ENCODE measurements around the gene BST1. TPM values are rescaled to one million over a fixed set of nuclear protein-coding genes. Genes with fewer than 3 reads are reported as not detected.

The BST1 gene
- total RNA-seq, 1 experiment from 2014 or later, result 11.0 TPM

GRCh38 chr4:15676039-15676438 is 26.8 kb upstream of the BST1 start:
- no peak for DNase-seq (ENCODE audit: low read depth)

GRCh38 chr4:15676899-15677298 is 26.0 kb upstream of the BST1 start:
- no peak for DNase-seq (ENCODE audit: low read depth)

DNA sequence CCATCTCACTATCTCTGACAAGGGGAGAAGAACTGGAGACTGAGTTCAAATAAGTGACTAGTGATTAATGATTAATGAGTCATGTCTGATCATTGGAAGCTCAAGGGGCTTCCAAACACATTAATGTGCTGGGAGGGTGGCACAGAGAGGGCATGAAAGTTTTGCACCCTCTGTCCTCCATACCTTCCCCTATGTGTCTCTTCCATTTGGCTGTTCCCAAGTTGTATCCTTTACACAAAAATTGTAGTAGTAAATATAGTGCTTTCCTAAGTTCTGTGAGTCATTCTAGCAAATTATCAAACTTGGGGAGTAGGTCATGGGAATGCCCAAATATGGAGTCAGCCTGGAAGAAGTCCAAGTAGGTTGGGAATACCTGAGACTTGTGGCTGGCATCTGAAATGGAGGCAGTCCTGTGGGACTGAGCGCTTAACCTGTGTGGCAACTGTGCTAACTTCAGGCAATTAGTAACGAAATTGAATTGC is 25.3 kb upstream of the BST1 start:
- DNase-seq (ENCODE audit: low read depth), result peak; percentile 69

- DNase-seq (ENCODE audit: low read depth), result no peak
Measured at GRCh38 chr4:15681067-15681371, 21.8 kb upstream of the BST1 start.

DNA sequence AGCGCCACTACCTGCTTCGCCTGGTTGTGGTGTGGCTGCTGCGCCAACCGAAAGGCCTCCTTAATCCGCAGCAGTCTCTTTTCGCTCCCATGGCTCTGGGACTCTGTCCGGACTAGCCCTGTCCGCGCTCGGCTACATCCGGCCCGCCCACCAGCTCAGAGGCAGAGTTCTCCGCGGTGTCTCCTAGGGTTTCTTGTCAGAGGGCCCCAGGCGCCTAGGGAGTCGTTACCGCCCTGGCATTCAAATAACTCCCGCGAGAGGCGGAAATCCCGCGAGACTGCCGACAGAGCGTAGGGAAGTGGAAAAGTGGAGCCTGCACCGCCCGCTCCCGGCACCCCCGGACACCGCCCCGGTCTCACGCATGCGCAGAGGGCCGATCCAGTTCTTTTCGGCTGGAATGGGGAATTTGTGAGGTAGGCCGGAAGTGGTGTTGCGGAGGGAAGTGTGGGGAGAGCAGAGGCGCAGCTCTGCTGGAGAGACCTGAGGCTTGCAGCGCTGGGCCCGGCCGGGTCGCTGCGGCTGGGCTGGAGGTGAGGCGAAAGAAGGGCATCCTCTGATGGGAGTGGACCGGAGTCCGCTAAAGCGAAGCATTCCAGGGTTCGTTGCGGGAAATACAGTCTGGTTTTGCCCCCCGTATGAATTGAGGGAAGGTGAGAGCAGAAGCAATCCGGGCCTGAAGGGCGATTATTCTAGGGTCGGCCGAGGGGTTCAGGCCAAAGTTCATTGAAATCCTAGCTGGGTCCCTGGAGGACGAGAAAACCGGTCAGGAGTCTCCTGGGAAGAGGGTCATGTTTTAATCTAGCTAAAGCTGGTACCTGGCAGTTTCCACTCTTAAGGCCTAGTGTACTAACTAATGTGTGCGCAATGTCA is 21.3 kb upstream of the BST1 start, which contains the start of gene FAM200B:
Gene FAM200B, plus strand, starts transcription at position 456 of the 870 bp plus-strand sequence. CDS start 5,151 bp downstream, outside the sequence.
- peak; percentile 99 for DNase-seq (ENCODE audit: low read depth)

GRCh38 chr4:15682242-15683142 is 20.4 kb upstream of the BST1 start:
- DNase-seq (ENCODE audit: low read depth), result no peak

DNA sequence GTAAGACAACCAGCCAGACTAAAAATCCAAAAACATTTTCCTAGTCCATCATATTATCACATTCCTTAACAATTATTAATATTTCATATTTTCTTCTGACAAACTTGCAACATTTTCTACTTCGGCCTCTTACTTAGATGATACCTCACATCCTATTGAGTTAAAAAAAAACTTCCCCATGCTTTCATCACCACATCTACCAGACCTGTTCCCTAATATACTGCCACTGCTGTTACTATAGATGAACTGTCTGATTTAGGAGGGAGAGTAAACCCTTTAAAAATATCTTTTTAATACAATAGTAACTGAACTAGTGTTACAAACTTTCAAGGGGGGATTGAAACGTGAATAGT is 19.7 kb upstream of the BST1 start:
- no peak for DNase-seq (ENCODE audit: low read depth)

GRCh38 chr4:15684498-15684897 is 18.4 kb upstream of the BST1 start:
- DNase-seq (ENCODE audit: low read depth), result no peak

- DNase-seq (ENCODE audit: low read depth), result no peak
Measured at GRCh38 chr4:15688051-15688450, 14.8 kb upstream of the BST1 start.

DNA sequence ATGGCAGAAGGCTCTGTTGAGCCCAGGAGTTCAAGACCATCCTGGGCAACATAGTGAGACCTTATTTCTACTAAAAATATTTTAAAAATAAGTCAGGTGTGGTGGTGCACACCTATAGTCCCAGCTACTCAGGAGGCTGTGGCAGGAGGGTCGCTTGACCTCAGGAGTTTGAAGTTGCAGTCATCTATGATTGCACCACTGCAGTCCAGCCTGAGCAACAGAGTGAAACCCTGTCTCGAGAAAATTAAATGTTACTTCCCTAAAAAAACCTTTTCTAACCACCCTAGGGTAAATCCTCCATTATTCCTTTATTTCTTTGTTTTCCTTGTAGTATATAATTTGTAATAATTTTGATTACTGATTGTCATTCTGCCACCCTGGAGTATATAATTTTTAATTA is 13.3 kb upstream of the BST1 start:
- DNase-seq (ENCODE audit: low read depth), result peak; percentile 11

GRCh38 chr4:15690020-15690809 is 12.7 kb upstream of the BST1 start:
- DNase-seq (ENCODE audit: low read depth), result peak; percentile 90

GRCh38 chr4:15691346-15692135 is 11.3 kb upstream of the BST1 start:
- DNase-seq (ENCODE audit: low read depth), result peak; percentile 36

DNA sequence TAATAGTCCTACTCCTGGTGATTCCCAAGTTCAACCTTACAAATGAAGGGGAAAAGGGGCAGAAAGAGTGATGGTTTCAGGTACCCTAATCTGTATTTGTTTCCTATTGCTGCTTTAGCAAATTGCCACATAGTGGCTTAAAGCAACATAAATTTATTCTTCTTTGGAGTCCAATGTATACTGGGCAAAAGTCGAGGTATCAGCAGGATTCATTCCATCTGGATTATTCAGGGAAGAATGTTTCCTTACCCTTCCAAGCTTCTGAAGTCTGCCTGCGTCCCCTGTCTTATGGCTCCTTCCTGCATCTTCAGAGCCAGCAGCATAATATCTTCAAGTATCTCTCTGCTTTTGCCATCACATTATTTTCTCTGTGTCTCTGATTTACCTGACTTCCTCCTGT is 10.3 kb upstream of the BST1 start:
- no peak for DNase-seq (ENCODE audit: low read depth)

GRCh38 chr4:15694431-15694830 is 8.4 kb upstream of the BST1 start:
- peak; percentile 25 for DNase-seq (ENCODE audit: low read depth)

DNA sequence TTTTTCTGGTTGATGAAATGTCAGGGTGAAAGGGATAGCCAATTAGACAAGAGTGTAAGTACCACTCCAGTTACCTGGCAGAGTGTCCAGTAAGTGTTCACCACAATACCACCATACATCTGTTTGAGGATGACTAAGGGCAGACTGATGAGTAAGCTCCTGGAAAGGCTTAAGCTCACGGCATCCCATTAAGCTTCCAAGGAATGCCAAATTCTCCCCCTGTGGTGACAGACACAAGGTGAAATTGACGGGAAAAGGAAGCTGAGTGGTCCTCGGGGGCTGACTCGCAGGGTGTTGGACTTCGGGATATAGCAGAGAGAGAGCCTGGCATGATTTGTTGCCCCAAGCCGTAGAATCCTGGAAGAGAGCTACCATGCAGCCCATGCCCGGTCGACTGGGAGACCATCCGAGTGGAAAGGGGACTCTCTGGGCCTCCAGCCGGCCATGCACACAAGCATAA is 7.6 kb upstream of the BST1 start:
- DNase-seq (ENCODE audit: low read depth), result peak; percentile 98

GRCh38 chr4:15695729-15696128 is 7.1 kb upstream of the BST1 start:
- DNase-seq (ENCODE audit: low read depth), result peak; percentile 61

- DNase-seq (ENCODE audit: low read depth), result no peak
Measured at GRCh38 chr4:15696866-15697265, 6.0 kb upstream of the BST1 start.

DNA sequence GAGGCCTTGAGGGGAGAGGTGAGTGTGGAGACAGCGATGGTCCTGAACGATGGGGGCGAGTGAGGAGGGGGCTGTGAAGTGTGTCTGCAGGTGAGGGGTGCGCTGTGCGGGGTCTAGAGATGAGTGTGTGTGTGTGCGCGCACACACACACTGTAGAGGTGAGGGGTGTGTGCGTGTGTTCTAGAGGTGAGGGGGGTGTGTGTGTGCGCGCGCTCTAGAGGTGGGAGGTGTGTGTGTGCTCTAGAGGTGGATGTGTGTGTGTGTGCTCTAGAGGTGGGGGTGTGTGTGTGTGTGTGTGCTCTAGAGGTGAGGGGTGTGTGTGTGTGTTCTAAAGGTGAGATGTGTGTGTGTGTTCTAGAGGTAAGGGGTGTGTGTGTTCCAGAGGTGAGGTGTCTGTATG is 574 bp downstream of the BST1 start:
- no peak for DNase-seq (ENCODE audit: low read depth)

DNA sequence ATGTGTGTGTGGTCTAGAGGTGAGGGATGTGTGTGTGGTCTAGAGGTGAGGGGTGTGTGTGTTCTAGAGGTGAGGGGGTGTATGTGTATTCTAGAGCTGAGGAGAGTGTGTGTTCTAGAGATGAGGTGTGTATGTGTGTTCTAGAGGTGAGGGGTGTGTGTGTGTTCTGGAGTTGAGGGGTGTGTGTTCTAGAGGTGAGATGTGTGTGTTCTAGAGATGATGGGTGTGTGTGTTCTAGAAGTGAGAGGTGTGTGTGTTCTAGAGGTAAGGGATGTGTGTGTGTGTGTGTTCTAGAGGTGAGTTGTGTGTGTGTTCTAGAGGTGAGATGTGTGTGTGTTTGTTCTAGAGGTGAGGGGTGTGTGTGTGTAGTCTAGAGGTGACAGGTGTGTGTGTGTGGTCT is 1.3 kb downstream of the BST1 start:
- no peak for DNase-seq (ENCODE audit: low read depth)

GRCh38 chr4:15706646-15707362 is 3.9 kb downstream of the BST1 start:
- DNase-seq (ENCODE audit: low read depth), result no peak
